MCF 10A (cell line): ENCODE data around the gene MRNIP. TPM values are rescaled to one million over a fixed set of nuclear protein-coding genes. Genes with fewer than 3 reads are reported as not detected.

ENCODE experiments used
- BruUV-seq: library from RNA; stranded (reverse); fragments of 400-500 nt; replicated peaks from 2 replicates; lab custom pipeline; 2021; lab: Mats Ljungman, UMichigan
- CTCF ChIA-PET: fragments of 300-600 bp; sonication (Branson Sonifier 250); formaldehyde crosslinking; extraction: SDS; loops from one replicate; lab custom pipeline; 2021; ENCODE audit warnings: antibody characterized with exemption, inconsistent platforms; lab: Yijun Ruan, JAX
- POLR2A ChIA-PET: fragments of 300-600, 350-650 bp; sonication (Branson Sonifier 250); formaldehyde crosslinking; extraction: SDS; loops from one replicate; lab custom pipeline; 2020; ENCODE audit warnings: antibody characterized with exemption, inconsistent platforms; lab: Yijun Ruan, JAX
- DNase-seq: peaks from one replicate; pipeline ENCODE4 v3.0.0-alpha.2; 2018; ENCODE audit not compliant: unreplicated experiment
- H3K27ac Mint-ChIP-seq: one replicate; pipeline ENCODE4 v1.8.0; 2022; ENCODE audit warnings: mild to moderate bottlenecking, low read depth, mixed read lengths; ENCODE audit not compliant: unreplicated experiment
- H3K27me3 Mint-ChIP-seq: one replicate; pipeline ENCODE4 v1.8.0; 2022; ENCODE audit warnings: mixed read lengths; ENCODE audit not compliant: insufficient read depth, unreplicated experiment
- H3K36me3 Mint-ChIP-seq: one replicate; pipeline ENCODE4 v1.8.0; 2022; ENCODE audit warnings: mild to moderate bottlenecking, moderate library complexity, mixed read lengths; ENCODE audit not compliant: insufficient read depth, unreplicated experiment
- H3K4me1 Mint-ChIP-seq: one replicate; pipeline ENCODE4 v1.8.0; 2022; ENCODE audit warnings: mixed read lengths; ENCODE audit not compliant: insufficient read depth, unreplicated experiment
- H3K4me3 Mint-ChIP-seq: one replicate; pipeline ENCODE4 v1.8.0; 2022; ENCODE audit warnings: mild to moderate bottlenecking, moderate library complexity, mixed read lengths; ENCODE audit not compliant: unreplicated experiment
- H3K9me3 Mint-ChIP-seq: one replicate; pipeline ENCODE4 v1.8.0; 2022; ENCODE audit warnings: mixed read lengths; ENCODE audit not compliant: unreplicated experiment
- intact Hi-C: fragments of 100-400 bp; cut with micrococcal nuclease; formaldehyde crosslinking; loops from 2 replicates; pipeline ENCODE4 v1.14.1; 2022
- total RNA-seq: library from RNA; stranded (reverse); gene quantifications from 2 replicates; pipeline ENCODE4 v1.2.3, GENCODE V29; 2022
- TF ChIP-seq, protein P1 (sequence below): fragments of 200-600 bp; IDR thresholded peaks from one replicate; pipeline ENCODE4 v1.8.0; 2022; ENCODE audit warnings: antibody characterized with exemption, mild to moderate bottlenecking; ENCODE audit not compliant: unreplicated experiment

Gene MRNIP
- total RNA-seq, 1 experiment from 2014 or later: 42.8 TPM

DNA sequence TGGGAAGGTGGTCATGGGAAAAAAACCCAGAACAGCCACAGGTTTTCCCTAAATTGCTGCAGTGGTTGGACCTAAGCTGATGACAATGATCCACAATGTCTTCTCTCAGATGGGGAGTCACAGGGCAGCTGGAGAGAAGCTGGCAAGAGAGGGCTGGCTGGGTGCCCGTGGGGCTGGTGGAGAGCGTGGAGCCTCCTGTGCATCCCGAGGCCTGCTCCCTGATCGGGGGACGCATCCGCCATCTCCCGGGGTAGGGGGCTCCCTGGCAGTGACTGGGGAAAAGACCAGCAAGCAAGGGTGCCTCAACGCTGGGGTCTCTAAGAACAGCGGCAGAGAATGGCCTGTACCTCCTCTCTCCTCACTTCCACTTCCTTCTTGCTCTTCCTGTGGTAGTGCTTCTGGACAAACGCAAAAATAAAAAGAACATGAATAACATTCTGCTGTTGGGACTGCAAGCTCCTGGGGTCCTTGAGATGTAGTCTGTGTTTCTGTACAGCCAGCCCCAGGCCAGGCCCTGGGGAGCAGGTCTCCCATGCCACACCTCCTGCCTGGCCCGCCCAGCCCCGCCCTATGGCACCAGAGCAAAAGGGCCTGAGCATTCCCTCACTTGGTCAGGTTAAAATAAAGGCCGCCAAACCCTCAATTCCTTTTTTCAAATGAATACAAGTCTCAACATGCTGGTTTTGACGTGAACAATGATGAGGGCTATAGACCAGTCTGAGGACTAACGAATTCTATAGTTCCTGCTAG is 7.0 kb upstream of the MRNIP start:
- Mint-ChIP-seq H3K36me3 (peaks cover 80% of the 10 kb centered on the region), H3K27ac (peak overlapping the region; percentile 51), H3K4me3 (no peak overlapping the region), H3K4me1 (peaks cover 7% of the 10 kb centered on the region), H3K9me3 (no peaks in the 10 kb centered on the region), H3K27me3 (no peaks in the 10 kb centered on the region)
- intact Hi-C loops: no loop called here
- ChIA-PET CTCF (interaction anchor here (0.7 kb wide), 1 partner anchor 9 kb away, joined by 3 read pairs; no protein-coding TSS in a partner anchor), POLR2A (interaction anchor here (0.8 kb wide), 1 partner anchor 67 kb away, joined by 3 read pairs; no protein-coding TSS in a partner anchor)
- DNase-seq: peak; percentile 32
- no TSS peak for BruUV-seq
- TF ChIP-seq, protein P1, sequence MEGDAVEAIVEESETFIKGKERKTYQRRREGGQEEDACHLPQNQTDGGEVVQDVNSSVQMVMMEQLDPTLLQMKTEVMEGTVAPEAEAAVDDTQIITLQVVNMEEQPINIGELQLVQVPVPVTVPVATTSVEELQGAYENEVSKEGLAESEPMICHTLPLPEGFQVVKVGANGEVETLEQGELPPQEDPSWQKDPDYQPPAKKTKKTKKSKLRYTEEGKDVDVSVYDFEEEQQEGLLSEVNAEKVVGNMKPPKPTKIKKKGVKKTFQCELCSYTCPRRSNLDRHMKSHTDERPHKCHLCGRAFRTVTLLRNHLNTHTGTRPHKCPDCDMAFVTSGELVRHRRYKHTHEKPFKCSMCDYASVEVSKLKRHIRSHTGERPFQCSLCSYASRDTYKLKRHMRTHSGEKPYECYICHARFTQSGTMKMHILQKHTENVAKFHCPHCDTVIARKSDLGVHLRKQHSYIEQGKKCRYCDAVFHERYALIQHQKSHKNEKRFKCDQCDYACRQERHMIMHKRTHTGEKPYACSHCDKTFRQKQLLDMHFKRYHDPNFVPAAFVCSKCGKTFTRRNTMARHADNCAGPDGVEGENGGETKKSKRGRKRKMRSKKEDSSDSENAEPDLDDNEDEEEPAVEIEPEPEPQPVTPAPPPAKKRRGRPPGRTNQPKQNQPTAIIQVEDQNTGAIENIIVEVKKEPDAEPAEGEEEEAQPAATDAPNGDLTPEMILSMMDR: no peak

DNA sequence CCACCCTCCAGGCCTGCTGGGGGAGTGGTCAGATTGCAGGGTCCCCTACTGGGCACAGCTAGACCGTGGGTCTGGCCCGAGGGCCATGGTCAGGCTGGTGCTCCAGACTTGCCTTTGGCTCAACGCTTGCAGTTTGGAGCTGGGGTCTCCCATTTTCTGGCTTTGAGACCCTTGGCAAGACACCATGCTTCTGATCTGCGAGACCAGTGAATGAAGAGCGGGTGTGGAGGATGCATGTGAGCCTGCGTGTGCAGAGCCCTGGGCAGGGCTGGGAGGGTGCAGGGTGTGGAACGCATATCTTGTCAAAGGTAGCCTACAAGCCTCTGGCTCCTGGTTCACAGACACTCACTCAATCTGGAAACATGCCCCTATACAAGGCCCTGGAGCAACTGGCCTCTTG is 6.1 kb upstream of the MRNIP start:
- ChIA-PET POLR2A (interaction anchor here (0.7 to 0.8 kb wide), 2 partner anchors 39 to 67 kb away, joined by 3 read pairs; no protein-coding TSS in a partner anchor), CTCF (no interaction called here)
- Mint-ChIP-seq H3K27ac (peak overlapping the region; percentile 51), H3K9me3 (no peaks in the 10 kb centered on the region), H3K4me3 (no peak overlapping the region), H3K36me3 (peaks cover 70% of the 10 kb centered on the region), H3K27me3 (no peaks in the 10 kb centered on the region), H3K4me1 (peaks cover 17% of the 10 kb centered on the region)
- BruUV-seq: no TSS peak
- DNase-seq: no peak
- intact Hi-C loops: no loop called here
- TF ChIP-seq, protein P1: no peak

DNA sequence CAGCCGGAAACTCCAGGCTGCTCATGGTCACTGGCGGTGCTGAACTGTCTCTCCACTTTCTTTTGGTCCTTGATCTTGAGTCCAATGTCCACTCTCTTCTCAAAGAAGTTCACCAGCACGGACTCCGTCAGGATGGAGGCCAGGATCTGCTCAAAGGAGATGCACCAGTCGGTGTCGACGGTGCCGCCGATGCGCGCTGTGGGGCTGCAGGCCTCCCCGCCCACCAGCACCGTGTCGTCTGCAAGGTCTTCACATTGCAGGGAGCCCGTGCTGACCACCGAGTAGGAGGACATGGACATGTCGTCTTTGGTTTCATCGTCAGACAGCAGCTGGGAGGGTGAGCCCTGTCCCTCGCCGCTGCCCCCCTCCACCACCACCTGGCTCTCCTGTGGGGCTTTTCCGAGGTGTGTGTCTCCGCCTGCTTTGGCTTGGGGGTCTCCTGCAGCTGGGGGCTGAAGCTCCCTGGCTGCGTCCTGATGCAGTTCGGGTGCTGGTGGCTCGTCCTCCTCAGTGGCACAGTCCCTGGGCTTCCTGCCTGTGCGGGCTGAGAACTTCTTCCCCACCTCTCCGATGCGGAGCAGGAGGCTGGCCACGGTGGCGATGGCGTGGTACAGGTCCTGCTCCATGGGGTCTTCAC is 5.0 kb upstream of the MRNIP start:
- no peaks in the 10 kb centered on the region for H3K27me3 Mint-ChIP-seq
- POLR2A ChIA-PET: no interaction called here
- CTCF ChIA-PET: interaction anchor here (0.6 kb wide), 1 partner anchor 21 kb away, joined by 9 read pairs; no protein-coding TSS in a partner anchor
- no peaks in the 10 kb centered on the region for H3K9me3 Mint-ChIP-seq
- H3K4me1 Mint-ChIP-seq: peaks cover 17% of the 10 kb centered on the region
- TF ChIP-seq, protein P1: no peak
- no TSS peak for BruUV-seq
- DNase-seq: no peak
- peak overlapping the region; percentile 19 for H3K27ac Mint-ChIP-seq
- no peak overlapping the region for H3K4me3 Mint-ChIP-seq
- intact Hi-C loops: no loop called here
- H3K36me3 Mint-ChIP-seq: peaks cover 59% of the 10 kb centered on the region

DNA sequence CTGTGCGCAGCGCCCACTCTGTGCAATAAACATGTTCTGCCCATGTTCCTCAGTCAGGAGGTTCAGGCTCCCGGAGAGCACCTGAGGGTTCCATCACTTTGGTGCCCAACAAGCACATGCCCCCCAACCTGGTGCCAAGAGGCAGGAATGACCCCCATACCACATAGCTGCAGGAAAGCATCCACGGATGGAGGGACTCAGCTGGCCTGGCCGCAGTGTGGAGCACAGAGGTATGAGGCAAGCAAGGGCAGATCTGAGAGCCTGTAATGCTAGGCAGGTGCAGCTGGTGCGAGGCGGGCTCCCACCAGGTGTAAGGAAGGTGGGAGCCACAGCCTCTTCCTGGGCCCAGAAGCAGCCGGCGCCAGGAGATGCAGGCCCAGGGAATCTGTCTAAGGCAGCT is 4.3 kb upstream of the MRNIP start:
- TF ChIP-seq, protein P1: no peak
- CTCF ChIA-PET: interaction anchor here (0.6 to 0.9 kb wide), 2 partner anchors 20 to 44 kb away, joined by 3 to 9 read pairs; no protein-coding TSS in a partner anchor
- Mint-ChIP-seq H3K36me3 (peaks cover 54% of the 10 kb centered on the region), H3K4me3 (no peak overlapping the region), H3K9me3 (no peaks in the 10 kb centered on the region), H3K27me3 (no peaks in the 10 kb centered on the region), H3K27ac (peak overlapping the region; percentile 19), H3K4me1 (peaks cover 17% of the 10 kb centered on the region)
- POLR2A ChIA-PET: interaction anchor here (2.2 to 3.2 kb wide), 3 partner anchors 8 to 43 kb away, joined by 6 to 18 read pairs (median 6); no protein-coding TSS in a partner anchor
- DNase-seq: no peak
- intact Hi-C loops: no loop called here
- no TSS peak for BruUV-seq
